G401 (cell line): ENCODE measurements around the gene CSMD2. TPM values are rescaled to one million over a fixed set of nuclear protein-coding genes. Genes with fewer than 3 reads are reported as not detected.

ENCODE experiments used
- DNase-seq: peaks from one replicate; pipeline ENCODE4 v3.0.0-alpha.2; 2015; ENCODE audit warnings: low spot score
- in situ Hi-C: cut with HindIII; loops from 2 replicates; pipeline ENCODE4 v1.10.0; 2016; ENCODE audit warnings: low sequenced_read_pairs, mixed read lengths
- total RNA-seq: library from RNA; depleted of rRNA; stranded (reverse); fragments of >200 nt; shearing (Covaris generic); gene quantifications from 2 replicates; pipeline ENCODE4 v1.2.3, GENCODE V29; 2014

The CSMD2 gene
- total RNA-seq, 1 experiment from 2014 or later = not detected

GRCh38 chr1:34162852-34163766 is 1.9 kb downstream of the CSMD2 start:
- in situ Hi-C loops = no loop called here

GRCh38 chr1:34156739-34157138 is 8.3 kb downstream of the CSMD2 start:
- DNase-seq = no peak
- in situ Hi-C loops = no loop called here

More at GRCh38 chr1:34162852-34163766, 1.9 kb downstream of the CSMD2 start:
- peak; percentile 78 for DNase-seq

- in situ Hi-C loops = no loop called here
- no peak for DNase-seq
These were observed 9.2 kb downstream of the CSMD2 start for GRCh38 chr1:34155860-34156259.

GRCh38 chr1:34153246-34153645 is 11.8 kb downstream of the CSMD2 start:
- DNase-seq = no peak
- in situ Hi-C loops = no loop called here

- in situ Hi-C loops = no loop called here
- no peak for DNase-seq
These were observed 15.5 kb downstream of the CSMD2 start for GRCh38 chr1:34149501-34149900.

GRCh38 chr1:34147301-34147700 is 17.7 kb downstream of the CSMD2 start:
- in situ Hi-C loops = no loop called here
- peak; percentile 43 for DNase-seq

- in situ Hi-C loops = no loop called here
- DNase-seq = no peak
These were observed 20.3 kb downstream of the CSMD2 start for GRCh38 chr1:34144766-34145165.

GRCh38 chr1:34143975-34144374 is 21.1 kb downstream of the CSMD2 start:
- no peak for DNase-seq
- in situ Hi-C loops = no loop called here

- DNase-seq = peak; percentile 42
- in situ Hi-C loops = no loop called here
These were observed 24.9 kb downstream of the CSMD2 start for GRCh38 chr1:34140011-34140676.

GRCh38 chr1:34137411-34137810 is 27.6 kb downstream of the CSMD2 start:
- DNase-seq = no peak
- in situ Hi-C loops = no loop called here

- in situ Hi-C loops = no loop called here
- no peak for DNase-seq
These were observed 32.9 kb downstream of the CSMD2 start for GRCh38 chr1:34132161-34132420.

GRCh38 chr1:34131396-34132160 is 33.5 kb downstream of the CSMD2 start:
- no peak for DNase-seq

GRCh38 chr1:34130306-34130705 is 34.7 kb downstream of the CSMD2 start:
- in situ Hi-C loops = no loop called here

More at GRCh38 chr1:34131396-34132160, 33.5 kb downstream of the CSMD2 start:
- in situ Hi-C loops = no loop called here

GRCh38 chr1:34129630-34130029 is 35.4 kb downstream of the CSMD2 start:
- in situ Hi-C loops = no loop called here
- DNase-seq = peak; percentile 9

More at GRCh38 chr1:34130306-34130705, 34.7 kb downstream of the CSMD2 start:
- no peak for DNase-seq

GRCh38 chr1:34128186-34128889 is 36.7 kb downstream of the CSMD2 start:
- in situ Hi-C loops = no loop called here
- DNase-seq = no peak

GRCh38 chr1:34127006-34128000 is 37.7 kb downstream of the CSMD2 start:
- in situ Hi-C loops = no loop called here
- DNase-seq = no peak

- in situ Hi-C loops = no loop called here
- DNase-seq = no peak
These were observed 38.5 kb downstream of the CSMD2 start for GRCh38 chr1:34126486-34126885.

- in situ Hi-C loops = no loop called here
- no peak for DNase-seq
These were observed 39.2 kb downstream of the CSMD2 start for GRCh38 chr1:34125721-34126380.
